HepG2 (cell line): Measurements from ENCODE around the gene MOB4. TPM values are rescaled to one million over a fixed set of nuclear protein-coding genes. Genes with fewer than 3 reads are reported as not detected.
A peak's percentile ranks its signal among the peaks of the same experiment; 100 is the strongest.

Source experiments
- E2F2 ChIP-seq: sonication (generic); formaldehyde crosslinking; IDR thresholded peaks from 2 replicates; pipeline ENCODE4 v1.4.0; 2020; ENCODE audit warnings: missing genetic modification reagents, borderline replicate concordance
- ESRRA ChIP-seq: sonication (generic); formaldehyde crosslinking; IDR thresholded peaks from 2 replicates; pipeline ENCODE4 v1.5.1; 2020; ENCODE audit warnings: mild to moderate bottlenecking, low read depth, missing genetic modification reagents
- ETS1 ChIP-seq: sonication (generic); formaldehyde crosslinking; IDR thresholded peaks from 2 replicates; pipeline ENCODE4 v1.4.0; 2020; ENCODE audit warnings: missing genetic modification reagents
- IRX3 ChIP-seq: sonication (generic); formaldehyde crosslinking; IDR thresholded peaks from 2 replicates; pipeline ENCODE4 v1.8.1; 2023; ENCODE audit warnings: mild to moderate bottlenecking, low read depth, missing genetic modification reagents, borderline replicate concordance
- KAT8 ChIP-seq: IDR thresholded peaks from 2 replicates; pipeline ENCODE4 v1.6.1; 2016; ENCODE audit warnings: missing genetic modification reagents, missing compliant biosample characterization
- MZF1 ChIP-seq: sonication (generic); formaldehyde crosslinking; IDR thresholded peaks from 2 replicates; pipeline ENCODE4 v1.8.1; 2023; ENCODE audit warnings: mild to moderate bottlenecking, missing genetic modification reagents, borderline replicate concordance
- NCOA1 ChIP-seq: sonication (generic); formaldehyde crosslinking; IDR thresholded peaks from 2 replicates; pipeline ENCODE4 v1.9.0; 2021; ENCODE audit warnings: missing genetic modification reagents
- NFKBIZ ChIP-seq: IDR thresholded peaks from 2 replicates; pipeline ENCODE4 v1.6.1; 2018; ENCODE audit warnings: missing genetic modification reagents, missing compliant biosample characterization
- NR1H2 ChIP-seq: sonication (generic); formaldehyde crosslinking; IDR thresholded peaks from 2 replicates; pipeline ENCODE4 v1.8.1; 2022; ENCODE audit warnings: low read depth, missing genetic modification reagents, borderline replicate concordance
- NR2F1 ChIP-seq, 2 experiments: fragments of 450-650 bp in 1 of 2; formaldehyde crosslinking in 1 of 2; IDR thresholded peaks; 2 replicates each; pipeline versions ENCODE4 v1.5.0 to v1.6.1; 2016 to 2020; ENCODE audit warnings: mild to moderate bottlenecking in 1 of 2, missing compliant biosample characterization in 1 of 2, missing genetic modification reagents in 1 of 2, moderate library complexity in 1 of 2
- PITX1 ChIP-seq: sonication (generic); formaldehyde crosslinking; IDR thresholded peaks from 2 replicates; pipeline ENCODE4 v1.5.1; 2020; ENCODE audit warnings: mild to moderate bottlenecking, missing genetic modification reagents
- RXRB ChIP-seq: IDR thresholded peaks from 2 replicates; pipeline ENCODE4 v1.6.1; 2016; ENCODE audit warnings: borderline replicate concordance, missing genetic modification reagents, missing compliant biosample characterization
- TCF7L2 ChIP-seq: IDR thresholded peaks from 2 replicates; pipeline ENCODE4 v1.6.1; 2011; ENCODE audit warnings: mild to moderate bottlenecking, low read depth, low read length, moderate library complexity
- TEAD2 ChIP-seq: sonication (generic); formaldehyde crosslinking; IDR thresholded peaks from 2 replicates; pipeline ENCODE4 v1.9.0; 2021; ENCODE audit warnings: missing genetic modification reagents
- TSC22D2 ChIP-seq: sonication (generic); formaldehyde crosslinking; IDR thresholded peaks from 2 replicates; pipeline ENCODE4 v1.5.1; 2020; ENCODE audit warnings: missing genetic modification reagents, mild to moderate bottlenecking, borderline replicate concordance
- ZBTB26 ChIP-seq: IDR thresholded peaks from 2 replicates; pipeline ENCODE4 v1.6.1; 2016; ENCODE audit warnings: missing compliant biosample characterization, missing genetic modification reagents, borderline replicate concordance
- ZNF274 ChIP-seq: sonication (generic); formaldehyde crosslinking; IDR thresholded peaks from 2 replicates; pipeline ENCODE4 v1.5.1; 2020; ENCODE audit warnings: mild to moderate bottlenecking, missing genetic modification reagents
- ZNF280B ChIP-seq: sonication (generic); formaldehyde crosslinking; IDR thresholded peaks from 2 replicates; pipeline ENCODE4 v1.5.0; 2020; ENCODE audit warnings: missing genetic modification reagents, mild to moderate bottlenecking, borderline replicate concordance
- ZNF337 ChIP-seq: sonication (generic); formaldehyde crosslinking; IDR thresholded peaks from 2 replicates; pipeline ENCODE4 v1.5.1; 2020; ENCODE audit warnings: missing genetic modification reagents, low read depth, mild to moderate bottlenecking, borderline replicate concordance
- ZNF530 ChIP-seq: sonication (generic); formaldehyde crosslinking; IDR thresholded peaks from 2 replicates; pipeline ENCODE4 v1.5.0; 2020; ENCODE audit warnings: low read depth, mild to moderate bottlenecking, missing genetic modification reagents
- ZNF564 ChIP-seq: sonication (generic); formaldehyde crosslinking; IDR thresholded peaks from 2 replicates; pipeline ENCODE4 v1.8.1; 2023; ENCODE audit warnings: mild to moderate bottlenecking, missing genetic modification reagents
- ZNF788 ChIP-seq: sonication (generic); formaldehyde crosslinking; IDR thresholded peaks from 2 replicates; pipeline ENCODE4 v1.5.0; 2020; ENCODE audit warnings: mild to moderate bottlenecking, missing genetic modification reagents, borderline replicate concordance
- polyA plus RNA-seq, 8 experiments: library from polyadenylated mRNA; depleted of rRNA in 3 of 8; stranded (reverse) in 7 of 8; unstranded in 1 of 8; fragments of >200 nt; fragmentation: Illumina TruSeq in 4 of 8; extraction: Trizol in 4 of 8; gene quantifications; 2 replicates each; pipeline versions ENCODE4 v1.2.1 to v1.2.3, GENCODE V29; 2011 to 2016; ENCODE audit warnings: low read depth in 4 of 8, missing spikeins in 1 of 8, mixed read lengths in 1 of 8; ENCODE audit not compliant: insufficient read depth in 1 of 8
- total RNA-seq, 5 experiments: library from RNA; depleted of rRNA; stranded (reverse); fragments of >200 nt; fragmentation: Illumina TruSeq; extraction: Trizol; gene quantifications; 2 replicates each; pipeline ENCODE4 v1.2.3, GENCODE V29; 2016; ENCODE audit warnings: low read depth in 1 of 5

Gene MOB4
- total and polyA plus RNA-seq, 2 of the 13 experiments (the other 11 are each of a cell fraction or from before 2014, with no cell fraction given) = 35.7 to 38.6 TPM

GRCh38 chr2:197500503-197501131 lies 15.2 kb upstream of the MOB4 start (continued):
- TF ChIP-seq ETS1 (CRISPR knock-in tag) = peak; percentile 27; the same call in 1 of the 2 replicates
- 0 out of 2 replicates have a peak, but pooled peaks have one; percentile 16 for TF ChIP-seq NCOA1
- TF ChIP-seq TEAD2 (CRISPR knock-in tag) = peak; percentile 75; the same call in 1 of the 2 replicates
- no peak for TF ChIP-seq IRX3 (CRISPR knock-in tag)
- TF ChIP-seq ZBTB26 (CRISPR knock-in tag) = no peak
- TF ChIP-seq ZNF280B (CRISPR knock-in tag) = no peak
- TF ChIP-seq MZF1 = no peak
- TF ChIP-seq ZNF564 (CRISPR knock-in tag) = 0 out of 2 replicates have a peak, but pooled peaks have one; percentile 48
- TF ChIP-seq PITX1 (CRISPR knock-in tag) = 0 out of 2 replicates have a peak, but pooled peaks have one; percentile 56
- no peak for TF ChIP-seq E2F2 (CRISPR knock-in tag)
- TF ChIP-seq ZNF274 (CRISPR knock-in tag) = 0 out of 2 replicates have a peak, but pooled peaks have one; percentile 17
- TF ChIP-seq ESRRA (CRISPR knock-in tag) = 0 out of 2 replicates have a peak, but pooled peaks have one; percentile 15
- no peak; the same call in 1 of the 2 replicates for TF ChIP-seq ZNF788 (CRISPR knock-in tag)
- 0 out of 2 replicates have a peak, but pooled peaks have one; percentile 0 for TF ChIP-seq RXRB (CRISPR knock-in tag)
- TF ChIP-seq NFKBIZ = no peak
- TF ChIP-seq ZNF337 (CRISPR knock-in tag) = peak; percentile 11; the same call in 1 of the 2 replicates
- TF ChIP-seq KAT8 (CRISPR knock-in tag) = no peak
- peak; percentile 80; the same call in 1 of the 2 replicates for TF ChIP-seq NR1H2 (CRISPR knock-in tag)
- no peak for TF ChIP-seq ZNF530 (CRISPR knock-in tag)
- no peak for TF ChIP-seq TSC22D2 (CRISPR knock-in tag)
- TF ChIP-seq NR2F1 (CRISPR knock-in tag; IDR thresholded peaks at IDR 0.05) = 0 out of 4 replicates have a peak, but pooled peaks of 1 of the 2 experiments have one; percentile 24
- TF ChIP-seq TCF7L2 = no peak
